ENCODE data around the gene GPR22.

The GPR22 gene

DNA sequence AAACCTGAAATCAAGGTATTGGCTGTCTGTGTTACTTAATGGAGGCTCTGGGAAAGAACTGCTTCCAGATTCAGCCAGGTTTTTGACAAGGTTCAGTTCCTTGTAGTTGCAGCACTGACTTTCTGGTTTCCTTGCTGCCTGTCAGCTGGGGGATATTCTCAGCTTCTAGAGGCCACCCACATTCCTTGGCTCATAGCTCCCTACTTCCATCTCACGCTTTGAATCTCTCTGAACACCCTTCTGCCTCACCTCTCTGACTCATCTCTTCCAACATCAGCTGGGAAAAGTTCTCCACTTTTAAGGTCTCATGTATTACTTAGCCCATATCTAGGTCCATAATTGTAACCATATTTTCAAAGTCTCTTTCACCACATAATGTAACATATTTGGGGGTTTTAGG is 22.9 kb upstream of the GPR22 start:
- H3K9ac ChIP-seq (ENCODE audit: low read length in 5 of 5) = no peak overlapping the region
- H3K4me3 ChIP-seq (ENCODE audit: low read depth in 1 of 5, low read length in 5 of 5) = no peak overlapping the region
- H3K36me3 ChIP-seq (ENCODE audit: control insufficient read depth in 5 of 5, insufficient read depth in 5 of 5, low read length in 5 of 5) = peaks cover 0 to 5% (median 3%) of the 10 kb centered on the region in 5 donors
- no peak overlapping the region for H3K27ac ChIP-seq (ENCODE audit: low read depth, low read length)
- no peaks in the 10 kb centered on the region for H3K27me3 ChIP-seq (ENCODE audit: control insufficient read depth in 5 of 5, insufficient read depth in 4 of 5, low read length in 5 of 5)
- H3K9me3 ChIP-seq (ENCODE audit: control insufficient read depth in 5 of 5, low read length in 5 of 5) = peaks cover 0 to 2% (median 0%) of the 10 kb centered on the region in 5 donors
- peaks cover 0 to 2% (median 0%) of the 10 kb centered on the region in 5 donors for H3K4me1 ChIP-seq (ENCODE audit: control insufficient read depth in 5 of 5, insufficient read depth in 5 of 5, low read length in 5 of 5)

GRCh38 chr7:107450970-107451369 is 18.9 kb upstream of the GPR22 start:
- Histone ChIP-seq H3K9me3 (ENCODE audit: control insufficient read depth in 5 of 5, low read length in 5 of 5) (no peaks in the 10 kb centered on the region), H3K36me3 (ENCODE audit: control insufficient read depth in 5 of 5, insufficient read depth in 5 of 5, low read length in 5 of 5) (peaks cover 0 to 5% (median 3%) of the 10 kb centered on the region in 5 donors), H3K4me1 (ENCODE audit: control insufficient read depth in 5 of 5, insufficient read depth in 5 of 5, low read length in 5 of 5) (no peaks in the 10 kb centered on the region), H3K9ac (ENCODE audit: low read length in 5 of 5) (no peak overlapping the region), H3K4me3 (ENCODE audit: low read depth in 1 of 5, low read length in 5 of 5) (no peak overlapping the region), H3K27me3 (ENCODE audit: control insufficient read depth in 5 of 5, insufficient read depth in 4 of 5, low read length in 5 of 5) (no peaks in the 10 kb centered on the region), H3K27ac (ENCODE audit: low read depth, low read length) (no peak overlapping the region)

- no peaks in the 10 kb centered on the region for H3K9me3 ChIP-seq (ENCODE audit: control insufficient read depth in 5 of 5, low read length in 5 of 5)
- no peak overlapping the region for H3K4me3 ChIP-seq (ENCODE audit: low read depth in 1 of 5, low read length in 5 of 5)
- no peaks in the 10 kb centered on the region for H3K27me3 ChIP-seq (ENCODE audit: control insufficient read depth in 5 of 5, insufficient read depth in 4 of 5, low read length in 5 of 5)
- no peak overlapping the region for H3K27ac ChIP-seq (ENCODE audit: low read depth, low read length)
- H3K9ac ChIP-seq (ENCODE audit: low read length in 5 of 5) = no peak overlapping the region
- H3K36me3 ChIP-seq (ENCODE audit: control insufficient read depth in 5 of 5, insufficient read depth in 5 of 5, low read length in 5 of 5) = peaks cover 0 to 6% (median 4%) of the 10 kb centered on the region in 5 donors
- no peaks in the 10 kb centered on the region for H3K4me1 ChIP-seq (ENCODE audit: control insufficient read depth in 5 of 5, insufficient read depth in 5 of 5, low read length in 5 of 5)
Measured at GRCh38 chr7:107453388-107453787, 16.5 kb upstream of the GPR22 start.

- no peak overlapping the region for H3K9ac ChIP-seq (ENCODE audit: low read length in 5 of 5)
- no peak overlapping the region for H3K4me3 ChIP-seq (ENCODE audit: low read depth in 1 of 5, low read length in 5 of 5)
- H3K27me3 ChIP-seq (ENCODE audit: control insufficient read depth in 5 of 5, insufficient read depth in 4 of 5, low read length in 5 of 5) = no peaks in the 10 kb centered on the region
- peaks cover 0 to 6% (median 0%) of the 10 kb centered on the region in 5 donors for H3K4me1 ChIP-seq (ENCODE audit: control insufficient read depth in 5 of 5, insufficient read depth in 5 of 5, low read length in 5 of 5)
- H3K9me3 ChIP-seq (ENCODE audit: control insufficient read depth in 5 of 5, low read length in 5 of 5) = no peaks in the 10 kb centered on the region
- H3K27ac ChIP-seq (ENCODE audit: low read depth, low read length) = no peak overlapping the region
- H3K36me3 ChIP-seq (ENCODE audit: control insufficient read depth in 5 of 5, insufficient read depth in 5 of 5, low read length in 5 of 5) = peaks cover 0 to 4% (median 3%) of the 10 kb centered on the region in 5 donors
Measured at GRCh38 chr7:107461938-107462533, 7.8 kb upstream of the GPR22 start.

DNA sequence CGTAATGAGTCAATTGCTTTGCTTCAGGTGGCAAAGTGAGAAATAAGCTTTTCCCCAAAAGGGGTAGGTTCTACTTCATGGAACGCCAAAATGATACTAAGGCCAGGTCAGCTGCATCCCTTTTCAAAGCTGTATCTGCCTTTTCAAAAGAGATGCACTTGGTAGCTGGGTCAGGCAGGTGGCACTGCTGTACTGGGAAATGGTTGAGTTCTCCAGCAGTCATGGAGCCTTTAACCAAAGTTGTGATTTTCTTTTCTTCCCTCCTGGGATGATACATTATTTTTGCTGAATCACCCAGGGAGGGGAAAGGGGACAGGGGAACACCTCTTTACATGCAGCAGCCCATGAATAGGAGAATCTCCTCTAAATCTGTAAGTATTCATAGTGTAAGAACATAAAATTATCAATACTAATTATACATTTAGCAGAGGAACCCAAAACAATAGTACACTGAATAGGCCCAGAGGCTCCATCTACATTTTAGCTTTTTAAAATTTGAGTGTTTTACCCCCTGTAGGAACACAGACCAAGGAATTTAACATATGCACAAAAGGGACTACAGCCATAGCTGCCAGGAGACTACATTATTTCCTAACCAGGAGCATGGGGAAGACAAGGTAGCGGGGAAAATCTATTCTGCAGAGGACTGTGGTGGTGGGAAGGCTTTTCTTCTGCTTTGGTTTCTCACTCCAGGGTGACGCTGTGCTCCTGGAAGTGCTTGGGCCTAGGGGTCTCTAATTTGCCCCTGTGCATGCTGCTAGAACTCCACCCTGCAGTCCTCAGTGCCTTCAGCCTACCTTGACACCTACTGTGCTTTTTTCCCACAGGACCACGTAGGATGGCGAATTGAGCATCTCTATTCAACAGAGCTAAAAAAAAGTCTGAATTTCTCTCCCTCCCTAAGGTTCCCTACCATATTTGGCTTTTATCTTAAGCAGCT is 6.4 kb upstream of the GPR22 start:
- no peak overlapping the region for H3K9ac ChIP-seq (ENCODE audit: low read length in 5 of 5)
- H3K27ac ChIP-seq (ENCODE audit: low read depth, low read length) = no peak overlapping the region
- peaks cover 0 to 2% (median 2%) of the 10 kb centered on the region in 5 donors for H3K36me3 ChIP-seq (ENCODE audit: control insufficient read depth in 5 of 5, insufficient read depth in 5 of 5, low read length in 5 of 5)
- peaks cover 0 to 6% (median 0%) of the 10 kb centered on the region in 5 donors for H3K4me1 ChIP-seq (ENCODE audit: control insufficient read depth in 5 of 5, insufficient read depth in 5 of 5, low read length in 5 of 5)
- H3K9me3 ChIP-seq (ENCODE audit: control insufficient read depth in 5 of 5, low read length in 5 of 5) = no peaks in the 10 kb centered on the region
- no peak overlapping the region for H3K4me3 ChIP-seq (ENCODE audit: low read depth in 1 of 5, low read length in 5 of 5)
- H3K27me3 ChIP-seq (ENCODE audit: control insufficient read depth in 5 of 5, insufficient read depth in 4 of 5, low read length in 5 of 5) = no peaks in the 10 kb centered on the region

GRCh38 chr7:107464666-107465226 is 5.1 kb upstream of the GPR22 start:
- no peaks in the 10 kb centered on the region for H3K36me3 ChIP-seq (ENCODE audit: control insufficient read depth in 5 of 5, insufficient read depth in 5 of 5, low read length in 5 of 5)
- no peak overlapping the region for H3K27ac ChIP-seq (ENCODE audit: low read depth, low read length)
- no peaks in the 10 kb centered on the region for H3K9me3 ChIP-seq (ENCODE audit: control insufficient read depth in 5 of 5, low read length in 5 of 5)
- no peak overlapping the region for H3K4me3 ChIP-seq (ENCODE audit: low read depth in 1 of 5, low read length in 5 of 5)
- peaks cover 0 to 6% (median 0%) of the 10 kb centered on the region in 5 donors for H3K4me1 ChIP-seq (ENCODE audit: control insufficient read depth in 5 of 5, insufficient read depth in 5 of 5, low read length in 5 of 5)
- H3K9ac ChIP-seq (ENCODE audit: low read length in 5 of 5) = no peak overlapping the region
- no peaks in the 10 kb centered on the region for H3K27me3 ChIP-seq (ENCODE audit: control insufficient read depth in 5 of 5, insufficient read depth in 4 of 5, low read length in 5 of 5)

DNA sequence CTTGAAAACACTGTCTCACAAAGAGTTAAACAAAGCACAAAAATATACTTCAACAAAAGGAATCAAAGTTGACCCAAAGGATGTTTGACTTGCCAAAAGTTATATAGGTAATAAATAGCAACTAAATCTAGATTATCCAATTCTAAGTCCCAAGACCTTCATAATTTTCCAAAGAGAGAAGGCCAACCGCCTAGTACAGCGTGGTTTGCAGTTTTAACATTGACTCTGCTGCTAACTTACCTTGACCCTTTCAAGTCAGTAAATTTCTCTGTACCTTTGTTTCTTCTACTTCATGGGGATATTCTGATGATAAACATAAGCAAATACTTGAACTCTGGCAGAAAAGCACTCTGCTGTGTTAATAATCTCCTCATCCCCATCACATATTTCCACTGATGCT is 1.9 kb upstream of the GPR22 start:
- H3K9ac ChIP-seq (ENCODE audit: low read length in 5 of 5) = no peak overlapping the region
- no peak overlapping the region for H3K4me3 ChIP-seq (ENCODE audit: low read depth in 1 of 5, low read length in 5 of 5)
- no peak overlapping the region for H3K27ac ChIP-seq (ENCODE audit: low read depth, low read length)
- H3K27me3 ChIP-seq (ENCODE audit: control insufficient read depth in 5 of 5, insufficient read depth in 4 of 5, low read length in 5 of 5) = no peaks in the 10 kb centered on the region
- H3K4me1 ChIP-seq (ENCODE audit: control insufficient read depth in 5 of 5, insufficient read depth in 5 of 5, low read length in 5 of 5) = peaks cover 0 to 6% (median 3%) of the 10 kb centered on the region in 5 donors
- no peaks in the 10 kb centered on the region for H3K9me3 ChIP-seq (ENCODE audit: control insufficient read depth in 5 of 5, low read length in 5 of 5)
- no peaks in the 10 kb centered on the region for H3K36me3 ChIP-seq (ENCODE audit: control insufficient read depth in 5 of 5, insufficient read depth in 5 of 5, low read length in 5 of 5)

DNA sequence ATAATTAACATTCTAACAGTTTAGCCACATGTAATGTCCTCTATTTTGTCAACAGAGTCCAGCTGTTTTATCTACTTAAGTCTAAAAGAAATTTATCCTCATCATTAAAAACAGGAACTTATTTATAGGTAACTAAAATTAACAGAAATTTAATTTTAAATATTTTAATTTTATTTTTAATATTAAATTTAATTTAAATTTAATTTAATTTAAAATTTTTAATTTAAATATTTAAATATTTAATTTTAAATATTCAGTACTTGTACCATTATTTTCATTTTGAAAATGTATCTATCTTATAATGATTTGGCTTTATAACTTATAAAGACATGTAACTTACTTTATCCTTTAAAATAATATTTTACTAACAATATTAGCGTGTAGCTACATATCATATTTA is 1.0 kb upstream of the GPR22 start:
- Histone ChIP-seq H3K9me3 (ENCODE audit: control insufficient read depth in 5 of 5, low read length in 5 of 5) (no peaks in the 10 kb centered on the region), H3K4me3 (ENCODE audit: low read depth in 1 of 5, low read length in 5 of 5) (no peak overlapping the region), H3K36me3 (ENCODE audit: control insufficient read depth in 5 of 5, insufficient read depth in 5 of 5, low read length in 5 of 5) (no peaks in the 10 kb centered on the region), H3K27me3 (ENCODE audit: control insufficient read depth in 5 of 5, insufficient read depth in 4 of 5, low read length in 5 of 5) (no peaks in the 10 kb centered on the region), H3K9ac (ENCODE audit: low read length in 5 of 5) (no peak overlapping the region), H3K4me1 (ENCODE audit: control insufficient read depth in 5 of 5, insufficient read depth in 5 of 5, low read length in 5 of 5) (peaks cover 0 to 3% (median 0%) of the 10 kb centered on the region in 5 donors), H3K27ac (ENCODE audit: low read depth, low read length) (no peak overlapping the region)

DNA sequence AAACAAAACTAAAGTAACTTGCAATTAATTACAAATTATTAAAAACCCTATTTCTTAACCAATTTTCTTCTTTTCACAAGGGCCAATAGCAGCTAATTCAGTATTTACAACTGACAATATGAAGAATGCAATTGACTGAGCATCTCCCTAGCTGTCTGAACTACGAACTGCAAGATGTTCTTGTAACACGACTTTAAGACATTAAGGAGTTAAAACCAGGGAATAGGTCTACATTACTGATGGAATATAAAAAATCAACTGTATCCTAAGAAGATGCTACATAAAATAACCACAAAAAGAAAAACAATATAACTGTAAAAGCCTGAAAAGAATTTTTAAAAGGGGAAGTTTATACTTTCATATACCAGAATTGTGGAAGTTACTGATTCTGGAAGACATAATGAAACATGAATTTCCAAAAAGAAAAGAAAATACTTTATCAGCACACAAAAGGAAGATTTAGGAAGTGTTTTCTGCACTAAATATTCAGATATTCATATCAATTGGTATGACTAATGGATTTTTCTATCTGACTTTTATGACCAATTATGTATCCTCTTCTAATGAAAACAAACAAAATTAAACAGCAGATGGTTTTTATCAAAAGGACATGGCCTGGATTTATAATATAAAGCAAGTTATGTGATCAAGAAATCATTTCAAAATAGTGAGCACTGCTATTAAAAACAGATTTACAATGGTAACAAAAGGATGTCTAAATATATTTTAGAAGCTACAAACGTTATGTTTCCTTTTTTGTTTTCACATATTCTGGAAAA is 1.6 kb downstream of the GPR22 start:
- H3K9ac ChIP-seq (ENCODE audit: low read length in 5 of 5) = no peak overlapping the region
- no peak overlapping the region for H3K4me3 ChIP-seq (ENCODE audit: low read depth in 1 of 5, low read length in 5 of 5)
- H3K27ac ChIP-seq (ENCODE audit: low read depth, low read length) = no peak overlapping the region
- peaks cover 0 to 4% (median 0%) of the 10 kb centered on the region in 5 donors for H3K36me3 ChIP-seq (ENCODE audit: control insufficient read depth in 5 of 5, insufficient read depth in 5 of 5, low read length in 5 of 5)
- no peaks in the 10 kb centered on the region for H3K27me3 ChIP-seq (ENCODE audit: control insufficient read depth in 5 of 5, insufficient read depth in 4 of 5, low read length in 5 of 5)
- H3K4me1 ChIP-seq (ENCODE audit: control insufficient read depth in 5 of 5, insufficient read depth in 5 of 5, low read length in 5 of 5) = peaks cover 0 to 3% (median 0%) of the 10 kb centered on the region in 5 donors
- no peaks in the 10 kb centered on the region for H3K9me3 ChIP-seq (ENCODE audit: control insufficient read depth in 5 of 5, low read length in 5 of 5)
